K562 (cell line): ENCODE data around the gene MYMX. TPM values are rescaled to one million over a fixed set of nuclear protein-coding genes. Genes with fewer than 3 reads are reported as not detected.

Source experiments
- ATAC-seq: fragments of 200-7000 bp; cut with Tn5 transposase; 3 replicates; pipeline ENCODE4 v1.9.1; 2020; ENCODE audit warnings: moderate library complexity
- BruUV-seq: library from RNA; stranded (reverse); fragments of 400-500 nt; replicated peaks from 2 replicates; lab custom pipeline; 2021; lab: Mats Ljungman, UMichigan
- CTCF ChIA-PET: fragments of 300-600 bp; formaldehyde crosslinking; extraction: SDS; loops from one replicate; lab custom pipeline; 2021; ENCODE audit warnings: low intra/inter-chr PET ratio; lab: Yijun Ruan, JAX
- POLR2A ChIA-PET: fragments of 300-600, 350-650 bp; sonication (Branson Sonifier 250); formaldehyde crosslinking; extraction: SDS; loops from one replicate; lab custom pipeline; 2021; ENCODE audit warnings: antibody characterized with exemption, inconsistent platforms; lab: Yijun Ruan, JAX
- DNase-seq, 4 experiments: peaks; one replicate each; pipeline versions ENCODE4 v3.0.0 to v3.0.0-alpha.2; 2011 to 2018; ENCODE audit warnings: low spot score in 3 of 4, mixed read lengths in 3 of 4; ENCODE audit errors: extremely low read depth in 1 of 4
- FAIRE-seq: peaks from 2 replicates; lab custom pipeline; 2011; peaks lifted over from hg19 to GRCh38; lab: Jason Lieb, UNC
- H2AFZ ChIP-seq: 2 replicates; pipeline ENCODE4 v1.6.0; 2011; ENCODE audit warnings: low read depth, low read length, control low read depth, inconsistent platforms
- H3K27ac ChIP-seq: fragments of 200-600 bp; 3 replicates; pipeline ENCODE4 v1.8.0; 2011; ENCODE audit warnings: low read depth, mild to moderate bottlenecking, control low read depth, inconsistent platforms, low read length, moderate library complexity, mixed read lengths; ENCODE audit errors: extremely low read depth
- H3K27me3 ChIP-seq, 2 experiments: fragments of 300-600 bp in 1 of 2; 2 replicates in 1 of 2; 3 replicates in 1 of 2; pipeline versions ENCODE4 v1.6.0 to v1.8.0; 2011; ENCODE audit warnings: inconsistent platforms in 2 of 2, low read length in 2 of 2, mild to moderate bottlenecking in 1 of 2, mixed read lengths in 1 of 2, moderate library complexity in 1 of 2; ENCODE audit not compliant: control insufficient read depth in 2 of 2, insufficient read depth in 2 of 2
- H3K36me3 ChIP-seq: fragments of 300-600 bp; 3 replicates; pipeline ENCODE4 v1.8.0; 2011; ENCODE audit warnings: mild to moderate bottlenecking, low read length, inconsistent platforms; ENCODE audit not compliant: control insufficient read depth, insufficient read depth
- H3K4me1 ChIP-seq, 2 experiments: fragments of 200-600 bp in 1 of 2; replicated peaks in 1 of 2; 2 replicates in 1 of 2; 3 replicates in 1 of 2; pipeline versions ENCODE4 v1.5.1 to v1.8.0; 2011; ENCODE audit warnings: inconsistent platforms in 2 of 2, low read length in 2 of 2, mild to moderate bottlenecking in 1 of 2, mixed read lengths in 1 of 2, moderate library complexity in 1 of 2; ENCODE audit not compliant: control insufficient read depth in 2 of 2, insufficient read depth in 2 of 2
- H3K4me2 ChIP-seq: 2 replicates; pipeline ENCODE4 v1.6.1; 2011; ENCODE audit warnings: low read length, control low read depth, inconsistent platforms, mixed read lengths; ENCODE audit not compliant: insufficient read depth
- H3K4me3 ChIP-seq: fragments of 200-600 bp; sonication (generic), shearing (Covaris generic); 2 replicates; pipeline ENCODE4 v1.5.1; 2016; ENCODE audit warnings: control low read depth, inconsistent platforms
- H3K79me2 ChIP-seq: fragments of 200-600 bp; 3 replicates; pipeline ENCODE4 v1.8.0; 2011; ENCODE audit warnings: low read length, inconsistent platforms; ENCODE audit not compliant: control insufficient read depth, insufficient read depth
- H3K9ac ChIP-seq, 2 experiments: 2 replicates each; pipeline versions ENCODE4 v1.6.0 to v1.6.1; 2011; ENCODE audit warnings: low read depth in 2 of 2, low read length in 2 of 2, control low read depth in 1 of 2, inconsistent platforms in 1 of 2, mild to moderate bottlenecking in 1 of 2, mixed read lengths in 1 of 2; ENCODE audit not compliant: insufficient read depth in 1 of 2
- H3K9me1 ChIP-seq: one replicate; pipeline ENCODE4 v1.6.0; 2011; ENCODE audit warnings: inconsistent platforms, mild to moderate bottlenecking, low read length, moderate library complexity; ENCODE audit not compliant: control insufficient read depth, insufficient read depth
- H3K9me3 ChIP-seq: replicated peaks from 2 replicates; pipeline ENCODE4 v1.5.1; 2011; ENCODE audit warnings: low read depth, low read length, inconsistent platforms; ENCODE audit not compliant: control insufficient read depth, insufficient read depth
- H4K20me1 ChIP-seq: replicated peaks from 2 replicates; pipeline ENCODE4 v1.6.1; 2011; ENCODE audit warnings: low read length, inconsistent platforms, mixed read lengths; ENCODE audit not compliant: control insufficient read depth, insufficient read depth
- CREM ChIP-seq: IDR thresholded peaks from 2 replicates; pipeline ENCODE4 v1.6.1; 2014; ENCODE audit warnings: antibody characterized with exemption, low read depth
- FIP1L1 ChIP-seq: fragments of 200-400 bp; formaldehyde crosslinking; IDR thresholded peaks from 2 replicates; pipeline ENCODE4 v1.6.1; 2018; ENCODE audit warnings: mild to moderate bottlenecking, low read depth, low read length; ENCODE audit not compliant: poor library complexity, severe bottlenecking
- GATAD2A ChIP-seq: fragments of 450-650 bp; IDR thresholded peaks from 2 replicates; pipeline ENCODE4 v1.6.1; 2017
- HDAC2 ChIP-seq: fragments of 450-650 bp; IDR thresholded peaks from 2 replicates; pipeline ENCODE4 v1.6.1; 2016; ENCODE audit warnings: mild to moderate bottlenecking
- KAT7 ChIP-seq: sonication (generic); formaldehyde crosslinking; IDR thresholded peaks from 2 replicates; pipeline ENCODE4 v1.8.0; 2022; ENCODE audit warnings: missing genetic modification reagents, mild to moderate bottlenecking, borderline replicate concordance
- LCOR ChIP-seq: sonication (generic); formaldehyde crosslinking; IDR thresholded peaks from 2 replicates; pipeline ENCODE4 v1.8.0; 2022; ENCODE audit warnings: mild to moderate bottlenecking, missing genetic modification reagents
- NEUROD1 ChIP-seq: fragments of 150-350 bp; IDR thresholded peaks from 2 replicates; pipeline ENCODE4 v1.6.1; 2014; ENCODE audit warnings: borderline replicate concordance, low read length, low read depth; ENCODE audit not compliant: partially characterized antibody
- NR4A1 ChIP-seq, 2 experiments: fragments of 250-450 bp in 1 of 2; fragments of 450-650 bp in 1 of 2; sonication (Bioruptor Pico) in 1 of 2; IDR thresholded peaks; 2 replicates each; pipeline versions ENCODE4 v1.4.0 to v1.6.1; 2016 to 2020; ENCODE audit warnings: mild to moderate bottlenecking in 2 of 2, missing compliant biosample characterization in 1 of 2, missing genetic modification characterization in 1 of 2, moderate library complexity in 1 of 2
- NRF1 ChIP-seq, 2 experiments: fragments of 450-650 bp; IDR thresholded peaks in 1 of 2; conservative IDR thresholded peaks in 1 of 2; 2 replicates each; pipeline ENCODE4 v1.6.1; 2014; ENCODE audit warnings: mild to moderate bottlenecking in 2 of 2
- POLR2G ChIP-seq: fragments of 200-400 bp; formaldehyde crosslinking; IDR thresholded peaks from 2 replicates; pipeline ENCODE4 v1.6.1; 2017; ENCODE audit warnings: low read depth, mild to moderate bottlenecking, antibody characterized with exemption, low read length, moderate library complexity
- PTRF ChIP-seq: fragments of 450-650 bp; IDR thresholded peaks from 2 replicates; pipeline ENCODE4 v1.6.1; 2016; ENCODE audit warnings: mild to moderate bottlenecking, missing genetic modification characterization, missing compliant biosample characterization
- RBM25 ChIP-seq: fragments of 200-400 bp; formaldehyde crosslinking; IDR thresholded peaks from 2 replicates; pipeline ENCODE4 v1.6.1; 2018; ENCODE audit warnings: low read length, low read depth, moderate library complexity; ENCODE audit not compliant: severe bottlenecking
- SP1 ChIP-seq: sonication (generic); formaldehyde crosslinking; IDR thresholded peaks from 2 replicates; pipeline ENCODE4 v1.8.1; 2022; ENCODE audit warnings: mild to moderate bottlenecking, missing genetic modification reagents
- USF1 ChIP-seq: sonication (generic); formaldehyde crosslinking; IDR thresholded peaks from 2 replicates; pipeline ENCODE4 v1.9.0; 2022; ENCODE audit warnings: mild to moderate bottlenecking, missing genetic modification reagents
- ZC3H4 ChIP-seq: sonication (generic); formaldehyde crosslinking; IDR thresholded peaks from 2 replicates; pipeline ENCODE4 v1.9.0; 2021; ENCODE audit warnings: missing genetic modification reagents, borderline replicate concordance
- ZNF174 ChIP-seq: fragments of 250-450 bp; sonication (Bioruptor Pico); IDR thresholded peaks from 2 replicates; pipeline ENCODE4 v1.4.0; 2020; ENCODE audit warnings: mild to moderate bottlenecking
- WGBS: fragments of 100-300 bp; shearing (Covaris generic); methylation state at CpG from one replicate; pipeline ENCODE4 v1.1.6; 2016; ENCODE audit warnings: low coverage, mixed read lengths; ENCODE audit not compliant: insufficient coverage; ENCODE audit errors: missing lambda C conversion rate; 5-methylcytosine and 5-hydroxymethylcytosine counted together
- in situ Hi-C: fragments of 300-500 bp; cut with MboI; formaldehyde crosslinking; loops from 4 replicates; pipeline ENCODE4 v1.15.0; 2018; ENCODE audit warnings: inconsistent platforms, mixed read lengths
- intact Hi-C: fragments of 100-400 bp; cut with micrococcal nuclease; formaldehyde crosslinking; loops from 2 replicates; pipeline ENCODE4 v1.14.2; 2022
- polyA plus RNA-seq, 8 experiments: library from polyadenylated mRNA; depleted of rRNA in 4 of 8; stranded (reverse) in 5 of 8; unstranded in 3 of 8; fragments of >200 nt; fragmentation: Nextera tagmentation in 2 of 8; fragmentation: Illumina TruSeq in 1 of 8; extraction: Ambion mirVana in 2 of 8; extraction: Trizol in 1 of 8; gene quantifications; 2 replicates each; pipeline versions ENCODE4 v1.2.1 to v1.2.3, GENCODE V29; 2011 to 2014; ENCODE audit warnings: inconsistent platforms in 1 of 8, missing spikeins in 1 of 8
- total RNA-seq, 7 experiments: library from RNA; depleted of rRNA in 6 of 7; stranded (reverse); fragments of >200 nt in 6 of 7; fragmentation: Illumina TruSeq in 2 of 7; extraction: Trizol in 2 of 7; gene quantifications; 2 replicates each; pipeline versions ENCODE4 v1.2.1 to v1.2.3, GENCODE V29; 2011 to 2021; ENCODE audit warnings: low replicate concordance in 1 of 7
- TF ChIP-seq, protein P1 (sequence below): sonication (generic); formaldehyde crosslinking; IDR thresholded peaks from 2 replicates; pipeline ENCODE4 v1.8.0; 2022; ENCODE audit warnings: missing genetic modification reagents, mild to moderate bottlenecking, moderate library complexity, borderline replicate concordance

MYMX gene
- total and polyA plus RNA-seq, 9 of the 15 experiments (the other 6 are each of a cell fraction or from before 2014, with no cell fraction given), result 0.12 TPM; not detected in 8

GRCh38 chr6:44265007-44265721 lies 48.4 kb downstream of the MYMX start, which contains the start of gene NFKBIE:
NFKBIE (minus strand) TSS chr6:44265551; CDS start chr6:44265346, 205 bp downstream.
- Histone ChIP-seq H3K79me2 (peaks cover 17% of the 10 kb centered on the region), H4K20me1 (peaks cover 3% of the 10 kb centered on the region; the same call in 1 of the 2 replicates), H3K9me3 (no peaks in the 10 kb centered on the region), H3K4me2 (peak within 1 kb of the TSS; percentile 90), H3K9me1 (no peaks in the 10 kb centered on the region), H3K27ac (peak within 1 kb of the TSS; percentile 74), H3K36me3 (peaks cover 26% of the 10 kb centered on the region; the same call in 1 of the 3 replicates), H3K4me1 (peaks cover 19 to 31% of the 10 kb centered on the region in 2 experiments; a peak in 4 of 5 replicates), H3K27me3 (peaks cover 16 to 17% of the 10 kb centered on the region in 2 experiments), H2AFZ (peak within 1 kb of the TSS; percentile 86), H3K9ac (peak within 1 kb of the TSS; percentile 74 to 94), H3K4me3 (peak within 1 kb of the TSS; percentile 83)
- ChIA-PET POLR2A (interaction anchor here (0.6 to 8.2 kb wide), 6 partner anchors 10 to 133 kb away, joined by 3 to 69 read pairs (median 4); partner anchors contain the start of genes CDC5L and HSP90AB1), CTCF (interaction anchor here (0.6 to 1.0 kb wide), 2 partner anchors 73 to 168 kb away, joined by 3 to 5 read pairs; no protein-coding TSS in a partner anchor)
- intact Hi-C loops (loop anchor here (5.0 kb wide), 1 partner anchor 168 kb away; no protein-coding TSS in a partner anchor), in situ Hi-C loops (loop anchor here (5.0 kb wide), 1 partner anchor 77 kb away; the partner anchor contains the start of gene SPATS1)
- 0% methylated on average over 50 of the region's 72 CpGs for WGBS
- no TSS peak for BruUV-seq
- DNase-seq (peak; percentile 95 to 99 (median 99)), ATAC-seq (peak; percentile 84), FAIRE-seq (peak; percentile 58)
- peak; percentile 42; the same call in 1 of the 2 replicates for TF ChIP-seq SP1 (CRISPR knock-in tag)
- no peak for TF ChIP-seq RBM25
- peak; percentile 90 for TF ChIP-seq FIP1L1
- no peak for TF ChIP-seq ZNF174
- no peak for TF ChIP-seq NR4A1 (CRISPR knock-in tag; IDR thresholded peaks at IDR 0.05)
- TF ChIP-seq NR4A1 (tag; IDR thresholded peaks at IDR 0.05), result 0 out of 2 replicates have a peak, but pooled peaks have one; percentile 22
- TF ChIP-seq NRF1 (conservative IDR thresholded peaks at IDR 0.05 in 1 of 2, IDR thresholded peaks at IDR 0.05 in 1 of 2), result peak in 1 of 2 experiments; percentile 23; a peak in 2 of 4 replicates
- TF ChIP-seq ZC3H4 (CRISPR knock-in tag), result peak; percentile 33; the same call in 1 of the 2 replicates
- TF ChIP-seq PTRF, result no peak
- peak; percentile 95 for TF ChIP-seq KAT7 (CRISPR knock-in tag)
- TF ChIP-seq, protein P1, sequence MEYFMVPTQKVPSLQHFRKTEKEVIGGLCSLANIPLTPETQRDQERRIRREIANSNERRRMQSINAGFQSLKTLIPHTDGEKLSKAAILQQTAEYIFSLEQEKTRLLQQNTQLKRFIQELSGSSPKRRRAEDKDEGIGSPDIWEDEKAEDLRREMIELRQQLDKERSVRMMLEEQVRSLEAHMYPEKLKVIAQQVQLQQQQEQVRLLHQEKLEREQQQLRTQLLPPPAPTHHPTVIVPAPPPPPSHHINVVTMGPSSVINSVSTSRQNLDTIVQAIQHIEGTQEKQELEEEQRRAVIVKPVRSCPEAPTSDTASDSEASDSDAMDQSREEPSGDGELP, result peak; percentile 84
- peak; percentile 36; the same call in 1 of the 2 replicates for TF ChIP-seq CREM
- peak; percentile 76; the same call in 1 of the 2 replicates for TF ChIP-seq LCOR (CRISPR knock-in tag)
- peak; percentile 46 for TF ChIP-seq NEUROD1
- peak; percentile 65 for TF ChIP-seq USF1
- TF ChIP-seq POLR2G, result peak; percentile 90
- 0 out of 2 replicates have a peak, but pooled peaks have one; percentile 11 for TF ChIP-seq HDAC2
- 0 out of 2 replicates have a peak, but pooled peaks have one; percentile 16 for TF ChIP-seq GATAD2A
